Measurements from ENCODE around the gene PRB2. TPM values are rescaled to one million over a fixed set of nuclear protein-coding genes. Genes with fewer than 3 reads are reported as not detected.
"Not testable (repeated sequence)": the region's sequence is repeated elsewhere in the genome, so short reads cannot be mapped to it uniquely, and the experiment has no call there.

The PRB2 gene
- total and polyA plus RNA-seq, 2 donors (not counting 1 experiment from before 2014, with no cell fraction given): not detected

DNA sequence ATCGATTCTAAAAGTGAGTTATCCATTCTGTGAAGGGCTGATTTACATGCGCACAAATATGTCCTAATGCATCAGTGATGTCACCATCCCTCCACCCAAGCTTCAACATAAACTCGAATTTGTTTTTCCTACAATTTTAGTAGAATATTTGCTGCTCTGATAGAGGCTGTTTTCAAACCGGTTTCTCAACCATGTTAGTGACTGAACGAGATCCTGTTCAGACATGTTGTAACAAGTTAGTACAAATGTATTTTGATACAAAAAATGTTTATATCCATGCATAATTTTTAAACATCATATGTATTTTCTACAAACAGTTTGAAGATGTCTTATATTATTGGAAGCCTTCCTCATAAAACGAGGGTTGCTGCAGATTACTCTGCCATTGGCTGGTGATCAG is 12.7 kb upstream of the PRB2 start:
- no peak overlapping the region for H3K9ac ChIP-seq (ENCODE audit: low read length)
- no peak overlapping the region for H3K4me2 ChIP-seq (replicated peaks; ENCODE audit: low read depth, low read length, poor library complexity, severe bottlenecking)
- Mint-ChIP-seq H3K9me3 (ENCODE audit: insufficient read depth) (peaks cover 2% of the 10 kb centered on the region), H3K27me3 (no peaks in the 10 kb centered on the region), H3K4me3 (no peak overlapping the region), H3K4me1 (no peaks in the 10 kb centered on the region), H3K27ac (no peak overlapping the region)
- H3K9me3 ChIP-seq (ENCODE audit: control extremely low read depth in 1 of 3, control insufficient read depth in 2 of 3, insufficient read depth in 1 of 3, low read length in 2 of 3): peaks cover 0 to 1% (median 0%) of the 10 kb centered on the region in 3 donors
- H3K4me1 ChIP-seq (ENCODE audit: control insufficient read depth in 2 of 2, insufficient read depth in 2 of 2, low read length in 2 of 2): no peaks in the 10 kb centered on the region
- no peak overlapping the region for H2AFZ ChIP-seq (ENCODE audit: insufficient read depth, low read depth, low read length, poor library complexity, severe bottlenecking)
- H3K27ac ChIP-seq (ENCODE audit: low read length in 2 of 2): no peak overlapping the region
- ATAC-seq (ENCODE audit: low read depth): no peak
- H3K27me3 ChIP-seq (replicated peaks in 1 of 4; ENCODE audit: control extremely low read depth in 1 of 4, control insufficient read depth in 3 of 4, insufficient read depth in 4 of 4, low read length in 3 of 4): no peaks in the 10 kb centered on the region
- POLR2A ChIA-PET: no interaction called here
- CTCF ChIA-PET: no interaction called here
- no peaks in the 10 kb centered on the region for H3K79me2 ChIP-seq (ENCODE audit: control insufficient read depth, insufficient read depth, low read length)
- H3K36me3 ChIP-seq (replicated peaks in 1 of 2; ENCODE audit: control extremely low read depth in 1 of 2, control insufficient read depth in 1 of 2, extremely low read depth in 1 of 2, insufficient read depth in 2 of 2, low read length in 1 of 2): no peaks in the 10 kb centered on the region
- H4K20me1 ChIP-seq (ENCODE audit: control insufficient read depth, insufficient read depth, low read length, poor library complexity, severe bottlenecking): no peaks in the 10 kb centered on the region
- DNase-seq: no peak
- no peak for TF ChIP-seq EZH2 (IDR thresholded peaks at IDR 0.05; ENCODE audit: borderline replicate concordance, insufficient read depth, low read depth, low read length, poor library complexity, severe bottlenecking)
- TF ChIP-seq, protein P1, sequence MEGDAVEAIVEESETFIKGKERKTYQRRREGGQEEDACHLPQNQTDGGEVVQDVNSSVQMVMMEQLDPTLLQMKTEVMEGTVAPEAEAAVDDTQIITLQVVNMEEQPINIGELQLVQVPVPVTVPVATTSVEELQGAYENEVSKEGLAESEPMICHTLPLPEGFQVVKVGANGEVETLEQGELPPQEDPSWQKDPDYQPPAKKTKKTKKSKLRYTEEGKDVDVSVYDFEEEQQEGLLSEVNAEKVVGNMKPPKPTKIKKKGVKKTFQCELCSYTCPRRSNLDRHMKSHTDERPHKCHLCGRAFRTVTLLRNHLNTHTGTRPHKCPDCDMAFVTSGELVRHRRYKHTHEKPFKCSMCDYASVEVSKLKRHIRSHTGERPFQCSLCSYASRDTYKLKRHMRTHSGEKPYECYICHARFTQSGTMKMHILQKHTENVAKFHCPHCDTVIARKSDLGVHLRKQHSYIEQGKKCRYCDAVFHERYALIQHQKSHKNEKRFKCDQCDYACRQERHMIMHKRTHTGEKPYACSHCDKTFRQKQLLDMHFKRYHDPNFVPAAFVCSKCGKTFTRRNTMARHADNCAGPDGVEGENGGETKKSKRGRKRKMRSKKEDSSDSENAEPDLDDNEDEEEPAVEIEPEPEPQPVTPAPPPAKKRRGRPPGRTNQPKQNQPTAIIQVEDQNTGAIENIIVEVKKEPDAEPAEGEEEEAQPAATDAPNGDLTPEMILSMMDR (IDR thresholded peaks at IDR 0.05): no peak
- no peak overlapping the region for H3K4me3 ChIP-seq (ENCODE audit: control extremely low read depth in 1 of 5, extremely low read depth in 1 of 5, insufficient read depth in 1 of 5, low read depth in 2 of 5, low read length in 4 of 5)
- WGBS (ENCODE audit: insufficient coverage): no CpG with 5 or more reads among the region's 6 CpGs
- intact Hi-C loops (cut with micrococcal nuclease): no loop called here

DNA sequence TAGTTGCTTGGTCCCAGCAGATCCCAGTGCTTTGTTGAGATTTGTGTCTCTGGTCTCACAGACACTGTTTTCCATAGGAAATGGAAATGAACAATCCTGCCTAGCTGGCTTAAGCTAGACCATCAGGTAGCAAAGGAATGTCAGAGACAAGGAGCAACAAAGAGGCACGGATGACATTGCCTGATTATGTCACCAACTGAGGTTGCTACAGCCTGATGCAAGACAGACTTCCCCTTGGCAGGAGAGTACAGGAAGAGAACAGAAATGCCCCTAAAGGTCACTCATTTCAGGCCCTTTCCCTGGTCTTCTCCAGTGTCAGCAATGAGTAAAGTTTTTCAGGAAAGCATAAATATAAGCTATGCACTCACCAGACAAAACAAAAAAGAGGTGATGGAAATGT is 2.0 kb upstream of the PRB2 start:
- Histone ChIP-seq H3K79me2 (ENCODE audit: control insufficient read depth, insufficient read depth, low read length) (no peaks in the 10 kb centered on the region), H3K4me1 (ENCODE audit: control insufficient read depth in 2 of 2, insufficient read depth in 2 of 2, low read length in 2 of 2) (no peaks in the 10 kb centered on the region), H3K27me3 (replicated peaks in 1 of 4; ENCODE audit: control extremely low read depth in 1 of 4, control insufficient read depth in 3 of 4, insufficient read depth in 4 of 4, low read length in 3 of 4) (no peaks in the 10 kb centered on the region), H3K27ac (ENCODE audit: low read length in 2 of 2) (no peak overlapping the region), H3K4me3 (ENCODE audit: control extremely low read depth in 1 of 5, extremely low read depth in 1 of 5, insufficient read depth in 1 of 5, low read depth in 2 of 5, low read length in 4 of 5) (no peak overlapping the region), H2AFZ (ENCODE audit: insufficient read depth, low read depth, low read length, poor library complexity, severe bottlenecking) (no peak overlapping the region), H3K9ac (ENCODE audit: low read length) (no peak overlapping the region), H3K4me2 (replicated peaks; ENCODE audit: low read depth, low read length, poor library complexity, severe bottlenecking) (no peak overlapping the region), H4K20me1 (ENCODE audit: control insufficient read depth, insufficient read depth, low read length, poor library complexity, severe bottlenecking) (no peaks in the 10 kb centered on the region), H3K36me3 (replicated peaks in 1 of 2; ENCODE audit: control extremely low read depth in 1 of 2, control insufficient read depth in 1 of 2, extremely low read depth in 1 of 2, insufficient read depth in 2 of 2, low read length in 1 of 2) (no peaks in the 10 kb centered on the region), H3K9me3 (ENCODE audit: control extremely low read depth in 1 of 3, control insufficient read depth in 2 of 3, insufficient read depth in 1 of 3, low read length in 2 of 3) (no peaks in the 10 kb centered on the region)
- peaks cover 6% of the 10 kb centered on the region for H3K27me3 Mint-ChIP-seq
- POLR2A ChIA-PET: no interaction called here
- H3K27ac Mint-ChIP-seq: no peak overlapping the region
- H3K4me1 Mint-ChIP-seq: no peaks in the 10 kb centered on the region
- H3K4me3 Mint-ChIP-seq: no peak overlapping the region
- no peaks in the 10 kb centered on the region for H3K9me3 Mint-ChIP-seq (ENCODE audit: insufficient read depth)
- no peak for ATAC-seq (ENCODE audit: low read depth)
- 56% methylated on average over 1 of the region's 1 CpG for WGBS (ENCODE audit: insufficient coverage)
- CTCF ChIA-PET: no interaction called here
- TF ChIP-seq, protein P1 (IDR thresholded peaks at IDR 0.05): no peak
- TF ChIP-seq EZH2 (IDR thresholded peaks at IDR 0.05; ENCODE audit: borderline replicate concordance, insufficient read depth, low read depth, low read length, poor library complexity, severe bottlenecking): no peak
- DNase-seq: no peak
- intact Hi-C loops (cut with micrococcal nuclease): no loop called here

DNA sequence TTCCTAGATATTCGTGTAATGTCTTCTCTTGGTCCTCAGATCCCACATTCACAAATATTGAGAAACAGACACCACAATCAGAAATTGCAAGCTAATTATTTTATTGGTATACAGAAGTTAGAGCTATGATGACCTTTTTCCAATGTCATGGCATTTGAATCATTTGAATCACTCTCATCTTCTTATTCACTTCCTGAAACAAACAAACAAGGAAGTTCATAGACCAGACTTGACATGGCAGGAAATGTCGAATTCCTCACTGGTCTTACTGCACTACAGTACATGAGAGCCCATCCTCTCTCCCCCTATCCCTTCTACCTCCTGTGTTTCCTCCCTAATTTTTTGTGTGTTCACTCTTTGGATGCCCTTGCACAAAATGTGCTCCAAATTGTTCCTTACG is 3.9 kb downstream of the PRB2 start:
- ATAC-seq (ENCODE audit: low read depth); intact Hi-C loops (cut with micrococcal nuclease); POLR2A ChIA-PET: not testable (repeated sequence)

More for the DNA sequence above, 3.9 kb downstream of the PRB2 start:
- H3K79me2 ChIP-seq (ENCODE audit: control insufficient read depth, insufficient read depth, low read length); H3K27ac Mint-ChIP-seq; CTCF ChIA-PET; H3K4me1 Mint-ChIP-seq; H3K4me3 Mint-ChIP-seq; H3K27me3 Mint-ChIP-seq; H3K4me2 ChIP-seq (replicated peaks; ENCODE audit: low read depth, low read length, poor library complexity, severe bottlenecking); H3K9me3 Mint-ChIP-seq (ENCODE audit: insufficient read depth); H3K27ac ChIP-seq (ENCODE audit: low read length in 2 of 2); H3K9ac ChIP-seq (ENCODE audit: low read length); H3K4me3 ChIP-seq (ENCODE audit: control extremely low read depth in 1 of 5, extremely low read depth in 1 of 5, insufficient read depth in 1 of 5, low read depth in 2 of 5, low read length in 4 of 5); H3K36me3 ChIP-seq (replicated peaks in 1 of 2; ENCODE audit: control extremely low read depth in 1 of 2, control insufficient read depth in 1 of 2, extremely low read depth in 1 of 2, insufficient read depth in 2 of 2, low read length in 1 of 2); H3K27me3 ChIP-seq (replicated peaks in 1 of 4; ENCODE audit: control extremely low read depth in 1 of 4, control insufficient read depth in 3 of 4, insufficient read depth in 4 of 4, low read length in 3 of 4); H2AFZ ChIP-seq (ENCODE audit: insufficient read depth, low read depth, low read length, poor library complexity, severe bottlenecking); H4K20me1 ChIP-seq (ENCODE audit: control insufficient read depth, insufficient read depth, low read length, poor library complexity, severe bottlenecking); DNase-seq; H3K9me3 ChIP-seq (ENCODE audit: control extremely low read depth in 1 of 3, control insufficient read depth in 2 of 3, insufficient read depth in 1 of 3, low read length in 2 of 3); H3K4me1 ChIP-seq (ENCODE audit: control insufficient read depth in 2 of 2, insufficient read depth in 2 of 2, low read length in 2 of 2): not testable (repeated sequence)
- WGBS (ENCODE audit: insufficient coverage): 88% methylated on average over 1 of the region's 3 CpGs
